ENCODE measurements around the gene ABCF3. TPM values are rescaled to one million over a fixed set of nuclear protein-coding genes. Genes with fewer than 3 reads are reported as not detected.

ABCF3 gene
- total and polyA plus RNA-seq, 2 donors (not counting 3 experiments of a cell fraction or from before 2014, with no cell fraction given): 68.8 to 73.4 TPM

DNA sequence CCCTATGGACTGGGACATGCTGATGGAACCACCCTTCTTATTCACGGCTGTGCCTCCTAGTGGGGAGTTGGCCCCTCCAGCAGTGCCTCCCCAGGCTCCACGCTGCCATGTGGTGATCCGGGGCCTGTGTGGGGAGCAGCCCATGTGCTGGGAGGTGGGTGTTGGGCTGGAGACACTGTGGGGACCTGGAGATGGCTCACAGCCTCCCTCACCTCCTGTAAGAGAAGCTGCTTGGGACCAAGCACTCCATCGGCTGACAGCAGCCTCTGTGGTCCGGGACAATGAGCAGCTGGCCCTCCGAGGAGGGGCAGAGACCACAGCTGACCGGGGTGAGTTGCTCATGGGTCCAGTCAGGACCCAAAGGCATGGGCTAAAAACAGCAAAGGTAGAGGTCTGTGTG, 53.7 kb downstream of the ABCF3 start:
- no peak overlapping the region for H3K27ac ChIP-seq (ENCODE audit: insufficient read depth, low read depth, low read length)
- ChIA-PET CTCF (interaction anchor here (0.7 to 8.1 kb wide), 7 partner anchors 10 to 342 kb away, joined by 5 to 98 read pairs (median 16); partner anchors contain the start of genes CAMK2N2, EEF1AKMT4 and VWA5B2), POLR2A (interaction anchor here (0.6 kb wide), 1 partner anchor 19 kb away, joined by 3 read pairs; no protein-coding TSS in a partner anchor)
- no peaks in the 10 kb centered on the region for H3K4me1 ChIP-seq (ENCODE audit: control insufficient read depth, extremely low read depth, insufficient read depth, low read length)
- H2AFZ ChIP-seq (ENCODE audit: low read depth, low read length): no peak overlapping the region
- H3K9me1 ChIP-seq (replicated peaks; ENCODE audit: control insufficient read depth, extremely low read depth, insufficient read depth, low read length): no peaks in the 10 kb centered on the region
- no peaks in the 10 kb centered on the region for H3K79me2 ChIP-seq (ENCODE audit: control insufficient read depth, insufficient read depth, low read length)
- no peak overlapping the region for H3K4me2 ChIP-seq (ENCODE audit: insufficient read depth, low read length)
- intact Hi-C loops (cut with micrococcal nuclease): loop anchor here (1.0 to 5.0 kb wide), 2 partner anchors 21 to 222 kb away; partner anchors contain the start of gene ABCC5
- dilution Hi-C loops (cut with MboI; ENCODE audit: extremely low pct_ligation_motif_present, low sequenced_read_pairs): no loop called here
- H3K9me3 ChIP-seq (replicated peaks; ENCODE audit: control insufficient read depth, insufficient read depth, low read length): no peaks in the 10 kb centered on the region
- TF ChIP-seq MAX (IDR thresholded peaks at IDR 0.05; ENCODE audit: insufficient read depth, insufficient read length) (no peak), JUN (IDR thresholded peaks at IDR 0.05; ENCODE audit: borderline replicate concordance, insufficient read depth, insufficient read length, low read depth) (no peak), POLR2AphosphoS5 (IDR thresholded peaks at IDR 0.05; ENCODE audit: insufficient read depth, low read depth, low read length) (no peak), MYC (IDR thresholded peaks at IDR 0.05; ENCODE audit: low read depth, low read length) (no peak), POLR2A (IDR thresholded peaks at IDR 0.05; ENCODE audit: low read depth, low read length) (no peak), FOS (IDR thresholded peaks at IDR 0.05; ENCODE audit: borderline replicate concordance, insufficient read depth, low read length) (no peak), EZH2 (IDR thresholded peaks at IDR 0.05; ENCODE audit: borderline replicate concordance, low read depth, low read length, severe bottlenecking) (no peak), GATA2 (IDR thresholded peaks at IDR 0.05; ENCODE audit: insufficient read depth, insufficient read length, low read depth, low read length) (no peak)
- TF ChIP-seq, protein P1, sequence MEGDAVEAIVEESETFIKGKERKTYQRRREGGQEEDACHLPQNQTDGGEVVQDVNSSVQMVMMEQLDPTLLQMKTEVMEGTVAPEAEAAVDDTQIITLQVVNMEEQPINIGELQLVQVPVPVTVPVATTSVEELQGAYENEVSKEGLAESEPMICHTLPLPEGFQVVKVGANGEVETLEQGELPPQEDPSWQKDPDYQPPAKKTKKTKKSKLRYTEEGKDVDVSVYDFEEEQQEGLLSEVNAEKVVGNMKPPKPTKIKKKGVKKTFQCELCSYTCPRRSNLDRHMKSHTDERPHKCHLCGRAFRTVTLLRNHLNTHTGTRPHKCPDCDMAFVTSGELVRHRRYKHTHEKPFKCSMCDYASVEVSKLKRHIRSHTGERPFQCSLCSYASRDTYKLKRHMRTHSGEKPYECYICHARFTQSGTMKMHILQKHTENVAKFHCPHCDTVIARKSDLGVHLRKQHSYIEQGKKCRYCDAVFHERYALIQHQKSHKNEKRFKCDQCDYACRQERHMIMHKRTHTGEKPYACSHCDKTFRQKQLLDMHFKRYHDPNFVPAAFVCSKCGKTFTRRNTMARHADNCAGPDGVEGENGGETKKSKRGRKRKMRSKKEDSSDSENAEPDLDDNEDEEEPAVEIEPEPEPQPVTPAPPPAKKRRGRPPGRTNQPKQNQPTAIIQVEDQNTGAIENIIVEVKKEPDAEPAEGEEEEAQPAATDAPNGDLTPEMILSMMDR (IDR thresholded peaks at IDR 0.05; ENCODE audit: extremely low read depth in 1 of 2, insufficient read depth in 1 of 2, low read depth in 1 of 2, low read length in 2 of 2): no peak
- H3K36me3 ChIP-seq (ENCODE audit: control insufficient read depth in 2 of 2, extremely low read depth in 1 of 2, insufficient read depth in 2 of 2, low read length in 2 of 2): peaks cover 0 to 15% of the 10 kb centered on the region in 2 experiments
- DNase-seq (ENCODE audit: low read depth, low spot score): no peak
- no peak for FAIRE-seq
- no peaks in the 10 kb centered on the region for H4K20me1 ChIP-seq (replicated peaks; ENCODE audit: control insufficient read depth, extremely low read depth, insufficient read depth, low read length)
- no peak overlapping the region for H3K9ac ChIP-seq (replicated peaks; ENCODE audit: extremely low read depth, insufficient read depth, low read length)
- no TSS peak for BruUV-seq (replicated peaks)
- no peaks in the 10 kb centered on the region for H3K27me3 ChIP-seq (ENCODE audit: control insufficient read depth in 2 of 2, insufficient read depth in 2 of 2, low read length in 2 of 2)
- H3K4me3 ChIP-seq (replicated peaks in 1 of 3; ENCODE audit: insufficient read depth in 1 of 3, low read depth in 1 of 3, low read length in 3 of 3): no peak overlapping the region
